ENCODE measurements around the gene ZNF669.
A peak's percentile ranks its signal among the peaks of the same experiment; 100 is the strongest.

The ZNF669 gene

GRCh38 chr1:247110627-247111258, 6.6 kb upstream of the ZNF669 start:
- no peak for DNase-seq

GRCh38 chr1:247107694-247108093, 3.5 kb upstream of the ZNF669 start:
- DNase-seq = no peak

- no peak for DNase-seq
Measured at GRCh38 chr1:247105966-247106365, 1.8 kb upstream of the ZNF669 start.

DNA sequence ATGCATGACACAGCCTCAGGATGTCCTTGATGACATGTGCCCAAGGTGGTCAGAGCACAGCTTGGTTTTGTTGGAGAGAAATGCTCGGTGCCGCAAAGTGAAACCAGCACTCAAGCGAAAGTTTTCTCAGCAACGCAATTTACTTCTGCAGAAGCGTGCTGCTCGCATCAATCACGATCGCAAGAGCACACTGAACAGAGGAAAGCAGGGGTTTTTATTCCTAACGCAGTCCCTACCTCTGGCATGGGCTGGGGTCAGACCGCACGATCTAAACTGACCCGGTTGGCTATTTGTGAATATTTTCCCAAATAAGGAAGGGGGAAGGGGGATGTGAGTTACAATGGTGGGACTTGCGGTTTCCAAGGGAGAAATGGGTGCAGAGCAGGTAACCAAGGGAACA, 809 bp upstream of the ZNF669 start:
- no peak for DNase-seq

DNA sequence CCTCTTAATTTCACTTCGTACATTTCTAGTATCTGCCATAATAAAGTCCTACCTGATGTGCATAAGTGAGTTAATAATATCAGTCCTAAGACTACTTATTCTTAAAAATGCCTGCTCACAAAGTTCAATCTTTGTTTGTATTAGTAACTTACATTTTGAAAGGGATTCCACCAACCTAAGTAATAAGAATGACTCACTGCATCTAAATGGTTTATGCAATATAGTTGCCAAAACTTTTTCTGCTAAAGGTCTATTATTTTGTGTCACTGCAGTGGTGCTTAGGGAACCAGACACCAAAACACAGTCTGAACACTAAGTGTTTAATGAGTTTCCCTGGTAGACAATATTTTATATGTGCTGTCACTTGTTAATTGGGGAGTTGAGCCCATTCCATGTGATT, 1.8 kb downstream of the ZNF669 start:
- DNase-seq = no peak

- DNase-seq = no peak
Measured at GRCh38 chr1:247100676-247101279, 3.4 kb downstream of the ZNF669 start.

GRCh38 chr1:247096958-247097357, 7.2 kb downstream of the ZNF669 start:
- no peak for DNase-seq

DNA sequence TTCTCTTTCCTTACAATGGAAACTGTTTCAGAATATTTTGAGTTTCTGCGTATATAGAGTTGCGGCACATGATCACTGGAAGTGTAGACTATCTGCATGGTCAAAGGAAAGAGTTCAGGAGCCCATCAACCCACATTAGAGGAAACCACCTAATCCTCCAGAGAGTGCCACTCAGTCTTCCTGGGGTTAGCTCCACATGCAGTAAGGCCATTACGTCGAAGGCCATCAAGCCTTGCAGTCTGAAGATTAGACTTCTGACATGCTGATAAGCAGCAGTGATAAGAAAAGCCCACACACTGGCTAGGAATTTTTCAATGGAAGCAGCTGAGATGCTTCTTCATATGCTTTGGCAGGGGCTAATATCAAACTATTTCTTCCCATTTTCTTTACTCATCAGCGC, 7.6 kb downstream of the ZNF669 start:
- DNase-seq = no peak

GRCh38 chr1:247096112-247096511, 8.0 kb downstream of the ZNF669 start:
- no peak for DNase-seq

- no peak for DNase-seq
Measured at GRCh38 chr1:247090455-247090854, 13.7 kb downstream of the ZNF669 start.

DNA sequence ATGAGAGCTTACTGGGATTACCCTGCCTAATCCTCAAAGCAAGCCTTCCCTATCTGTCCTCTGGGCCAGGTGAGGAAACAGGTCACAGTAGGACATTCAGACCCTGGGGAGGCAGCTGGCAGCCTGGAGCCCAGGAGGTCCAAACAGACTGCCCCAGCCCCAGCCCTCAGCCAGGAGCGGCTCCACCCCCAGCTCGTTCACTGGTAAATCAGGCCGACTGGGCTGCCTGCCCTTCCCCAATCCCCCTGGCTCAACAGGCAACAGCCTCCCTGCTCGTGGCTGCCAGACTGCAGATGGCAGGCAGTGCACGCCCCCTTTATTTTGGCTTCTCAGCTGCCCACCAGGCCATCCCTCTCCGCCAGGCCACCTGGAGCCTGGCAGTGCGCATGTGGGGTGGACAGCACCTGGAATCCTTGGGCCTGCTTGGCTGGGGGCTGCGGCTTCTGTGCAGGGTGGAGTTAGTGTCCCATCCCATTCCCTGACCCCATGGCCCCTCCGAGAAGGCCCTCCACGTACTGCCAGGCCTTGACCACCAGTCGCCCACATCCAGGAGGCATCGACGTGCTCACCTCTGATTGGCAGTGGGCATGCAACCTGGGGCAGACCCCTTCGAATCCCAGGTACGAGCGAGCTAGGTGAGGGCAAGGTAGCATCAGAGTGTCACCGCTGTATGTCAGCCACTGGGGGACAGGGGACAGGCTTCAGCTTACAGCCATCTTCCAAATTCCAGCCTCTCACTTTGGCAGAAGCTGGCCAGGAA, 14.4 kb downstream of the ZNF669 start:
- DNase-seq = no peak

DNA sequence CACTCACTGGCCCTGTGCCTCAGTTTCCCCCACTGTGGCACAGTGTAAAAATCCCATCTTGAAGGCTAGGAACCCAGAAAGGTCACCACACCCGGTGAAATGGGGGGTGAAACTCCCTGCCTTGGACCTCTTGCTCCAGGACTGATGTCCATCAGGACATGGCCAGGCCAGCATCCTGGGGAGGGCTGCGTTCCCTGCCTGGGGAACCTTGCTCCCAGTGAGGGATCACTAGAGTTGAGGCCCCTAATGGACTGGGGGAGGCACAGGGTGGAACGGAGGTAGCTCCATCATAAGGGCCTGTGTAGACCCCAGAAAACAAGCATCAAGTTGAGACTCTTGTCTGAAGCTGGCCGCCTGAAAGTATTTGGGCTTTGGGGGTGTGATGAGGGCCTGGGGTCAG, 15.2 kb downstream of the ZNF669 start:
- DNase-seq = no peak

- DNase-seq = no peak
Measured at GRCh38 chr1:247087256-247087655, 16.9 kb downstream of the ZNF669 start.

- no peak for DNase-seq
Measured at GRCh38 chr1:247085310-247085709, 18.8 kb downstream of the ZNF669 start.

GRCh38 chr1:247084771-247085170, 19.4 kb downstream of the ZNF669 start:
- no peak for DNase-seq

DNA sequence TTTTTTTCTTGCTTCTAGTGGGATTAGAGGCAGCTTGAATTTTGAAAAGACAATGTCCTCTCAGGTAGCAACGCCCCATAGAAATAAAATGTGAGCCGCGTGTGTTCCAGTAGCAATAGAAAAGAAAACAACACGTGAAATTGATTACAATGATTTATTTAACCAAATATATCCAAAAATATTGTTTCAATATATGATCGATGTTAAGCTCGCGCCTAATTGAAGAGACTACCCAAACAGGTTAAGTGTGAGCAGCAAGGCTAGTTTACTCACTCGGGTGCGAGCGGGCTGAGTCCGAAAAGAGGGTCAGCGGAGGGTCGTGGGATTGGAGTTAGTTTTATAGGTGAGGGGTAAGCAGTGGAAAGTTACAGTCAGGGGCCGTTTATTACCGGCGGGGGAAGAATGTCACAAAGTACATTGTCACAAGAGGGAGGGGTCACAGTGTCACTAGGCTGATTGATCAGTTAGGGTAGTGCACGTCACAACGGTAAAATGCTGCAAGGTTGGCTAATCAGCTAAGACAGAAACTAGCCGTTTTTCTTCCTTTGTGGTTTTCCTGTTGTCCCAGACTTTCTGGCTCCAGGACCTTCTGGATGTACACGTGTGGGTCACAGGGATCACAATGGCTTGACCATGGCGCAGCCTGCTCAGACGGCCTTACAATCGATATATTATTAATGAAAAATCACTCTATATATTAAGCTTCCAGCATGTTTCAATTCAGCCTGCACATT, 24.8 kb downstream of the ZNF669 start:
- no peak for DNase-seq

- peak; percentile 90 for DNase-seq
Measured at GRCh38 chr1:247078258-247079140, 25.7 kb downstream of the ZNF669 start, which contains the start of gene ZNF670. Gene ZNF670, minus strand, starts transcription at chr1:247078811. Its CDS starts 215 bp downstream, at chr1:247078596.

GRCh38 chr1:247077876-247078257, 26.3 kb downstream of the ZNF669 start:
- no peak for DNase-seq

- no peak for DNase-seq
Measured at GRCh38 chr1:247077213-247077612, 26.9 kb downstream of the ZNF669 start.

DNA sequence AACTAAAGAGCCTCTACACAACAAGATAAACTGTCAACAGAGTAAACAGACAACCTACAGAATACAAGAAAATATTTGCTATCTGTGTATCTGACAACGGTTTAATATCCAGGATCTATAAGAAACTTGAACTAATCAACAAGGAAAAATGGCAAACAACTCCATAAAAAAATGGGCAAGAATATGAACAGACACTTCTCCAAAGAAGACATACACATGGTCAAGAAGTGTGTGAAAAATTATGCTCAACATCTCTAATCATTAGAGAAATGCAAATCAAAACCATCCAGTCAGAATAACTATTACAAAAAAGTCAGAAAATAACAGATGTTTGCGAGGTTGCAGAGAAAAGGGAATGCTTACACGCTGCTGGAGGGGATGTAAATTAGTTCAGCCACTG, 33.5 kb downstream of the ZNF669 start:
- DNase-seq = no peak

- DNase-seq = no peak
Measured at GRCh38 chr1:247064304-247064703, 39.9 kb downstream of the ZNF669 start.

GRCh38 chr1:247060771-247061170, 43.4 kb downstream of the ZNF669 start:
- DNase-seq = no peak

Data from T1000 (cell line).